ENCODE measurements around the gene NSD1.

DNA sequence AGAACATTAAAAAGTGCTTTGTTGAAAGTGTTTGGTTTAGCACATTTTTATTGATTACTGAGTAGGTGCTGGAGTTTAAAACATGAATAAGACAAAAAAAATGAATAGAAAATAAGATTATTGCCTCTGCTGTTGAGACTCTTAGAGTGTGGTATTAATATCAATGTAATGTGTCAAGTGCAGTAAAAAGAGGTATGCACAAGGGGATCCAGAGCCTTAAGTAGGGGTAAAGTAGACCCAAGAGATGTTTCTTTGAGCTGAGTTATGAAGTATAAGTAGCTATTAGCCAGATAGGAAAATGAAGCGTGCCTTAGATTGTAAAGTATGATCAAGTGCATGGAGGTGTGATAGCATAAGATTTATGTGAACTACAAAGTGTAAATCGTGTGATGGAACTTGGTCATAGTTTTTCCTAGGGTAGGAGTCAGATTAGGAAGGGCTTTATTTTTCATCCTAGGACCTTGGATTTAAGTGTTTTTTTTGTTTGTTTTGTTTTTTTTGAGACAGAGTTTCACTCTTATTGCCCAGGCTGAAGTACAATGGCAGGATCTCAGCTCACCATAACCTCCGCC lies 45.2 kb downstream of the NSD1 start:
- TF ChIP-seq, protein P1, sequence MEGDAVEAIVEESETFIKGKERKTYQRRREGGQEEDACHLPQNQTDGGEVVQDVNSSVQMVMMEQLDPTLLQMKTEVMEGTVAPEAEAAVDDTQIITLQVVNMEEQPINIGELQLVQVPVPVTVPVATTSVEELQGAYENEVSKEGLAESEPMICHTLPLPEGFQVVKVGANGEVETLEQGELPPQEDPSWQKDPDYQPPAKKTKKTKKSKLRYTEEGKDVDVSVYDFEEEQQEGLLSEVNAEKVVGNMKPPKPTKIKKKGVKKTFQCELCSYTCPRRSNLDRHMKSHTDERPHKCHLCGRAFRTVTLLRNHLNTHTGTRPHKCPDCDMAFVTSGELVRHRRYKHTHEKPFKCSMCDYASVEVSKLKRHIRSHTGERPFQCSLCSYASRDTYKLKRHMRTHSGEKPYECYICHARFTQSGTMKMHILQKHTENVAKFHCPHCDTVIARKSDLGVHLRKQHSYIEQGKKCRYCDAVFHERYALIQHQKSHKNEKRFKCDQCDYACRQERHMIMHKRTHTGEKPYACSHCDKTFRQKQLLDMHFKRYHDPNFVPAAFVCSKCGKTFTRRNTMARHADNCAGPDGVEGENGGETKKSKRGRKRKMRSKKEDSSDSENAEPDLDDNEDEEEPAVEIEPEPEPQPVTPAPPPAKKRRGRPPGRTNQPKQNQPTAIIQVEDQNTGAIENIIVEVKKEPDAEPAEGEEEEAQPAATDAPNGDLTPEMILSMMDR (IDR thresholded peaks at IDR 0.05): no peak
- TF ChIP-seq POLR2A (IDR thresholded peaks at IDR 0.05): no peak
